ENCODE data around the gene GMNN.

Gene GMNN

GRCh38 chr6:24807584-24807983 lies 32.8 kb downstream of the GMNN start:
- no peak for DNase-seq (ENCODE audit: low read depth)

GRCh38 chr6:24809728-24810127 lies 35.0 kb downstream of the GMNN start:
- DNase-seq (ENCODE audit: low read depth): no peak

- DNase-seq (ENCODE audit: low read depth): no peak
Observed at GRCh38 chr6:24818346-24818745, 43.6 kb downstream of the GMNN start.

GRCh38 chr6:24821860-24822444 lies 47.2 kb downstream of the GMNN start:
- DNase-seq (ENCODE audit: low read depth): no peak

DNA sequence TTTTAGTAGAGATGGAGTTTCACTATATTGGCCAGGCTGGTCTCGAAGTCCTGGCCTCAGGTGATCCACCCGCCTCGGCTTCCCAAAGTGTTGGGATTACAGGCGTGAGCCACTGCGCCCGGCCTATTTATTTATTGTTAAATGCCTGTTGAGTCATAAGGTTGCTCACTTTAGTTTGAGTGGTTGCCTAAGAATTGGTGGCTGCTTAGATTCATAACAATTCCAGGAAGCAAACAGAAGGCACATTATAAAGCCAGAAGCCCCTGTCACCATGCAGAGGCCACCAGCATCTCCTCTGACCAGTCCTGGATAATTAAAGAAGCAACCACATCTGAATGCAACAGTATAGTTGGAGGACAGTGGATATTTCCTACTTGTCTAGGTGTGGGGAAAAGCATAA lies 48.0 kb downstream of the GMNN start:
- no peak for DNase-seq (ENCODE audit: low read depth)

GRCh38 chr6:24823185-24823584 lies 48.4 kb downstream of the GMNN start:
- no peak for DNase-seq (ENCODE audit: low read depth)

DNA sequence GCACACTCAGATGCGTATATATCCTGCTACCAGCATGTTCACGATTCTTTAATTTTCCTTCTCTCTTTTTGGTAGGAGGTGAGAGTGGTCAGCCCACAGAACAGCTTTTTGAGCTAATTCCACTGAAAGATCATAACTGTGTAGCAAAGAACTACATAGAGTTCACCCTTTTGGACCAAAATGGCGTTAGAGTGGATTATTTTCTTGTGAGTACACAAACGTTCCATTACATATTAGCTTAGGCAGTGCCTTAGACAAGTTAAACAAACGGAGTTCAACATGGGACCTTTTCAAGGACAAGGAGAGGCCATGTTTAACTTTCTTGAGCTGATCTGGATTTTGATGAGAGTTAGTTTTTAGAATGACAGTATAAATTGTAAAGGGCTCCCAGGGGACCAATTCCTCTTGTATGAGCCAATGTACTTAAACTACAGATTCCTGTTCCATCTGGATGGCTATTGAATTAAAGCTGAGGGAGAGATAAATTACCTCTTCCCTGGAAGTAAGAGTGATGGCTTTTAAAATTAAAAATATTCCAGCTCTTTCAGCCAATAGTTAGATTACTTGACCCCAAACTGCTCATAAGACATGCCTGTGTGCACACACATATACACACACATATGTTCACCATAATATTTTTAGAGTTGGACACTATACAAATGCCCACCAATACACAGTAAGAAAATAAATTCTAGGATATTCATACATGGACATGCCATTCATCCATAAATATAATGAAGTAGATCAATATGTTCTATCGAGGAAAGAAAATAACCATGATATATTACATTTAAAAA lies 49.6 kb downstream of the GMNN start:
- DNase-seq (ENCODE audit: low read depth): no peak

DNA sequence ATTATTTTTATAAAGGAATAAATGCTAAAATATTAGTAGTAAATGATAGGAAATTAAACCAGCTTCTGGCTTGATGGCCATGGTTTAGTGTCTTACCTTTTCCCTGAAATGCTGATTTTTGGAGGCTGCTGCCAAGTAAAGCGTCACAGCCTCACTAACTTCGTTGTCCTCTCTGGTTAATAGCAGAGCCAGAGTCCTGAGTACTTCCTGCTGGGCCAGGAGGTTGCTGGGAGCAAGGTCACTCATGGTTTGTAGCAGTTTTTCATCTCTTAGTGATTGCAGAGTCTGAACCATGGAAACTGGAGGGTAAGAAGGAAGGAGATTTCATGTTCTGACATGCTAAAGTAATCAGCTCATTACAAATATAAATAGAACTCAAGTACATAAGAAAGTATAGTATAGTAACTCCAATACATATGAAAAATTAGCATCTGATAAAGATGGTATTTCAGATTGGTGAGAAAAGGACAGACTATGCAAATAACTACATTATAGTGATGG lies 50.4 kb downstream of the GMNN start:
- no peak for DNase-seq (ENCODE audit: low read depth)

- no peak for DNase-seq (ENCODE audit: low read depth)
Observed at GRCh38 chr6:24827162-24827561, 52.4 kb downstream of the GMNN start.

DNA sequence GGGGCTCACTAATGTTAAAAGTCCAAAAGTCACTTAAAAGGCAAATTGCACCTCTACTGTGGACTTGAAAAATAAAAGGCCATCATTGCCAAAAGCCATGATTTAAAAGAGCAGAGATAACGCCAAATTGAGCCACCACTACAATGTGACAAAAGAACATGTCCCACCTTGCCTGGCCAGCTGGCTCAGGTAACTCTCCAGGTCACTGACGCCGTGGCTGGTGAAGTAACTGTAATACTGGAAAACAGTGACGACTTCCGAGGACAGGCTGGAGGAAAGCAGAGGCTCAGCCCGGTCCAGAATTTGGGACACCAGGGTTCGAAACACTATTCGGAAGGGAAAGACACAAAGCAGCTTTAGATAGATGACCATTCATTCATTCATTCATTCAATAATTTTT lies 53.2 kb downstream of the GMNN start:
- DNase-seq (ENCODE audit: low read depth): no peak

GRCh38 chr6:24829657-24830056 lies 54.9 kb downstream of the GMNN start:
- DNase-seq (ENCODE audit: low read depth): no peak

DNA sequence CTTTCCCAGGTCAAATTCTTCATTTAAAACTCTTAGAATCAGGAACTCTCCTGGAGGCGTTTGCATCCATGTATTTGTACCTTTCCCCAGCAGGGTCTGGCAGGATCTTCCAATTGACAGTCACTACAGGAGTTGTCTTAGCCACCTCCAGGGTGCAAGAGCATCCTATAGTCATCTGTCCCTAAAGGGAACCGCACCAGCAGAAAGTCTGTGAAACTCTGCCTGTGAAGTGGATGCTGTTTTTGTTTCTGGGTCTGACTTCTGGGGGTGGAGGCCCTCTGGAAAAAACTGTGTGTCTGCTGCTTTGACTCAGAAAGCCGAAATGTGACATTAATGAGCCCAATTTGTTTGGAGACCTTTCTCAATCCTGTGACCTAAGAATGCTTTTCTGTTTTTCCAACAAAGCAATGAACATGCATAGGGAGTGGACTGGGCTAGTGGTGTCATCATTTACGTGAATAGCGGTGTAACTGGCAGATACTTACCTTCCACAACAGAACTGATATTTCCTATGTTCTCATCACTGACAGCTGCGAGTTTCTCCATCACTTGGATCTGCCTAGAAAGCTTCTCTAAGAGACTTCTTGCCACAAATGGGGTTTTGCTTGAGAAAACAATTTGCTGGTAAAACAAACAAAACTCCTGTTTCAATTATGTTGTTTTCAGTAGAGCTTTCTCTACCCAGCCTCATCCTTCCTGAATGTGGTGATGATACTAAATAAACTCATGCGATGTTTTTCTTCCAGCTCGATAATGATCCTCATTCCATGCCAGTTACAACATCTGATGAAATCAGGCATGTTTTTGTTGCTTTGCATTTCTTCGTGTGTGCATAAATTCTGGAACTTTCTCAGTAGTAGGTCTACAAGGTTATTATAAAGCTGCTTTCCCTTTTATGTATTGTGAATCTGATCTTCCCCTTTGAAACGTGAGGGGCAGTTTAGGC lies 57.3 kb downstream of the GMNN start:
- no peak for DNase-seq (ENCODE audit: low read depth)

DNA sequence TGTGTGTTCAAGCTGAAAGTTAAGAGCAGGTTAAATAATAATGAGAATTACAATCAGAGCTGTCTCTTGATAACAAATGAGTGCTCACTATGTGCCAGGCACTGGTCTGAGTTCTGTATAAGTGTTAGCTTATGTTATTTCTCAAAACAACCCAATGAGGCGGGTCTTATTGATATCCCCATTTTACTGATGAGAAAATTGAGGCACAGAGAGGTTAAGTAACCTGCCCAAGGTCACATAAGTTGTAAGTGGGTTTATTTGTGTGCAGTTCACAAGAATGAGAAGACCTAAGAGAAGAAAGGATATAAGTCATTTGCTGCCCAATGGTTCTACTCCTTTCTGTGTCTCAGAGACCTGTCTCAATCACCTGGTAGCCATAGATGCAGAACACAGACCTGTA lies 58.1 kb downstream of the GMNN start:
- DNase-seq (ENCODE audit: low read depth): no peak

DNA sequence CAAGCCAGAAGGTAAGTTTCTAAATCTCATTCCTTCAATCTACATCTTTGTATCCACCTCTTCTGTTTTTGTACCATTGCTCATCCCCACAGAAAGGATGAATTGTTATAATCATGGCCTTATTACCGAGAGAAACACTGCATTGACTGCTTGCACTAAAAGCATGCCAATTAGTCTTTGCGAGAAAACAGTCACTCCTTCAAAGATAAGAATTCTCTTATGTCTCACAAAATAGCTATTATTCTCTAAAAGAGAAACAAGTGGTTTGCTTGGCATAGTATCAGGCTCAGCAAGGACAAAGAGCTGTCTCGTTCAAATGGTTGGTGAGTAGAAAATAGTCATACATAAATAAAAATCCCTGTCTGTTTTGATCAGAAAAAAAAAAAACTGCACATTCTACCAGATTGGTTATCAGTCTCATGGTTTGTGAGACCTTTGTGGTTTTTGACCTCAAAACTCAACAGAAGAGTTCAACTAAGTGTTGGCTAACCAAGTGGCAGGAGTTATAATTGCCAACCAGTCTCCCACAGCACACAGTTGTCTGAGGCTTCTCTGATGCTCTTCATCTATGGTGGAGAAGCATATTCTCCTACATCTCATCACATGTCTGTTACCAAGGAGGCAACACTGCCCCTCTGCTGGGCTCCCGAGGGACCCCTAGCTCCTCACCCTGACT lies 59.1 kb downstream of the GMNN start:
- DNase-seq (ENCODE audit: low read depth): no peak

Measured in HS-27A (cell line).